Measurements from ENCODE around the gene THOC6.

THOC6 gene

DNA sequence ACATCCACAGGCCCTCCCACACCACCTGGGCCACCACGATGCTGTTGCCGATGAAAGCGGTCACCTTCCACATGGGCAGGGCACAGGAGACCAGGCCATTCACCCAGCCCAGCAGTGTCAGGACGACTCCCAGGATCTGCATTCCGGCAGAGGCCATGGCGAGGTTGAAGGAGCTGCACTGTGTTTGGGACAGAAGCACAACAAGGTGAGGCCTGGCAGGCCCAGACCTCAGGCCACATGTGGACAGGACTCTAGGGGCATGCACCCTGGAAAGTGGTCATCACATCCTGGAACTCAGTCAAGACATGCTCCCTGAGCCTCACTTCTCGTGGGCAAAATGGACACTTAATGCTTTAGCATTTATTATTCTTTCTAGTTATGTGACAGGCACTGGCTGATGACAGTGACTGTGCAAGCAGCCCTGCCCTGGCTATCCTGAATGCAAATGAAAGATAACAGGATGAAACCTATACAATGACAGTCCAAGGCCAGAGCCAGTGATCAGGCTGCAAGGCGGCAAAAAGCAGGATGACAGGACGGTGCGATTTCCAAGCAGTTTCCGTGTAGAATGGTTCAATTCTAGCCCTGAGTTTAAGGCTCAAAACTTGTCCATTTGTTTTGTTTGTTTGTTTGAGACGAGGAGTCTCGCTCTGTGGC lies 7.8 kb upstream of the THOC6 start:
- TF ChIP-seq GATA2 (IDR thresholded peaks at IDR 0.05; ENCODE audit: low read depth, low read length) (no peak), GATA3 (IDR thresholded peaks at IDR 0.05; ENCODE audit: low read depth, low read length) (no peak)

DNA sequence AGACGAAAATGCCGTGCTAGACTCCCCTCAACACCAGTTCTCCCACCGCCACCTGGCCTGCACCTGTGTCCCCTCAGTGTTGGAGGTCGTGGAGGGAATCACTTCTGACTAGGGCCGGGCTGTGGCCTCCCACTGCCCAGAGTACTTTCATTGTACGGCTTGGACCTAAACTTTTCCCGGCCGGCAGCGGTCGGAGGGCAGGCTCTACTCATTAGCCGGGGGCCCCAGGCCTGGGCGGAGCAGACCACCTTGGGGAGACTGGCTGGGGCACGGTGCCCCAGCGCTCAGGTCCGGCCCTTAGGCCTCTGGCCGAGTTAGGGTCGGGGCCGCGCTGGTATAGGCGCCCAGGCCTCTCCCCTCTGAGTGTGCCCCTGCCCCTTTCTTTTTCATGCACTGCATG lies 6.5 kb upstream of the THOC6 start:
- TF ChIP-seq GATA3 (IDR thresholded peaks at IDR 0.05; ENCODE audit: low read depth, low read length) (no peak), GATA2 (IDR thresholded peaks at IDR 0.05; ENCODE audit: low read depth, low read length) (no peak)

DNA sequence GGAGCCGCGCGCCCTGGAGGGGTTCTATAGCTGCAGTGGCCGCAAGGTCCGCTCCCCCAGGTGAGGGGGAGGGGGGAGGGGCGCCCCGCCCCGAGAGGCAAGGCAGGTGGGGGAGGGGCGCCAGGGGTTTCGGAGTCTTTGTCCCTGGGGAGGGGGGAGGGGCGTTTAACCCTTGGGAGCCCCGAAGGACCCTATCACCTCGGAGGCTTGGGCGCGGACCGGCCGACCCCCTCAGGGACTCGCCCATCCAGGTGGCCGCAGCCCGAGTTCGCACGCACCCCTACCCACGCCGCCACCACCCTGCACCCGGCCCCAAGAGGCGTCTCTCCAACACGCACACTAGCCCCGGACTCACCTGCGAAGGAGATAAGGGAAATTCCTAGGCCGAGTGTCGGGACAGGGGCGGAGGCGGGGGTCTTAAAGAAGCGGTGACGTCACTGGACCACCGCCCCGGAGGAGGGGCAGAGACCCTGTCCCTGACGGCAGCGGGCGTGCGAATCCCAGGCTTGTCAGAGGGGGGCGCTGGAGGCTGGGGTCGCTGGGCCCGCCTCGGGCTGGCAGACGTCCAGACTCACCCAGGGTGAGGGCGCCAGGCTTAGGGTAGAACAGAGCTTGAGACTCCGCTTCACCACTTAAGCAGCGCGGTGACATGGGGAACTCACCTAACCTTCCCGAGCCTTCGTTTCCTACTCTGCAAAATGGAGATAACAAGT lies 5.9 kb upstream of the THOC6 start, which contains the start of gene CLDN6:
Gene CLDN6 (minus strand): TSS at position 390 of the 713 bp plus-strand sequence. CDS start 2,162 bp downstream, outside the sequence.
- no peak for TF ChIP-seq GATA2 (IDR thresholded peaks at IDR 0.05; ENCODE audit: low read depth, low read length)
- no peak for TF ChIP-seq GATA3 (IDR thresholded peaks at IDR 0.05; ENCODE audit: low read depth, low read length)

DNA sequence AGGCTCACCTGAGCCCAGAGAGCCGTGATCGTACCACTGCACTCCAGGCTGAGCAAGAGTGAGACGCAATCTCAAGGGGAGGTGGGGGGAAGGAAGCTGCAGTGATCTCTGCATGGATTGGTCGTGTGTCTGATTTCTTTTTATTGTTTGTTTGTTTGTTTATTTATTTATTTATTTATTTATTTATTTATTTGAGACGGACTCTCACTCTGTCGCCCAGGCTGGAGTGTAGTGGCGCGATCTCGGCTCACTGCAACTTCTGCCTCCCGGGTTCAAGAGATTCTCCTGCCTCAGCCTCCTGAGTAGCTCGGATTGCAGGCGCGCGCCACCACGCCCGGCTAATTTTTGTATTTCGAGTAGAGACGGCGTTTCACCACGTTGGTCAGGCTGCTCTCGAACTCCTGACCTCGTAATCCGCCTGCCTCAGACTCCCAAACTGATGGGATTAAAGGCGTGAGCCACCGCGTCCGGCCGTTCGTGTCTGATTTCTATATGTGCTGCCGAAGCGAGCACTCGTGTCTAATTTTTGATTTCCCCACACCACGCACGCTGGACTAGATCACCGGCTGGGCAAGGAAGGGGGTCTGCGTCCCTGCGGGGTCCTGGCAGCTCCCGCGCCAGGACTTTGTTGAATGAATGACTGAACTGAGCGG lies 4.1 kb upstream of the THOC6 start:
- TF ChIP-seq GATA2 (IDR thresholded peaks at IDR 0.05; ENCODE audit: low read depth, low read length) (no peak), GATA3 (IDR thresholded peaks at IDR 0.05; ENCODE audit: low read depth, low read length) (no peak)

DNA sequence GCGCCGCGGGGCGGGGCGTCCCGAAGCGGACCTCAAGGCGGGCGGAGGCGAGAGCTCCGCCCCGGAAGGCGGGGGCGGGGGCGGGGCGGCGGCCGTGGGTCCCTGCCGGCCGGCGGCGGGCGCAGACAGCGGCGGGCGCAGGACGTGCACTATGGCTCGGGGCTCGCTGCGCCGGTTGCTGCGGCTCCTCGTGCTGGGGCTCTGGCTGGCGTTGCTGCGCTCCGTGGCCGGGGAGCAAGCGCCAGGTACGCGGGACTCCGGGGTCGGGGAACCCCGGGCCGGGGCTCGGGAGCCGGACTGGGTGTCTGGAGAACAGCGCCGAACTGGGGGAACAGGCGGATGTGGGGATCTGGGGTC lies 3.6 kb upstream of the THOC6 start, which contains the start of gene TNFRSF12A:
Gene TNFRSF12A (plus strand): TSS at position 122 of the 357 bp plus-strand sequence. CDS start 30 bp downstream, at position 152.
- TF ChIP-seq GATA2 (IDR thresholded peaks at IDR 0.05; ENCODE audit: low read depth, low read length): no peak
- no peak for TF ChIP-seq GATA3 (IDR thresholded peaks at IDR 0.05; ENCODE audit: low read depth, low read length)

DNA sequence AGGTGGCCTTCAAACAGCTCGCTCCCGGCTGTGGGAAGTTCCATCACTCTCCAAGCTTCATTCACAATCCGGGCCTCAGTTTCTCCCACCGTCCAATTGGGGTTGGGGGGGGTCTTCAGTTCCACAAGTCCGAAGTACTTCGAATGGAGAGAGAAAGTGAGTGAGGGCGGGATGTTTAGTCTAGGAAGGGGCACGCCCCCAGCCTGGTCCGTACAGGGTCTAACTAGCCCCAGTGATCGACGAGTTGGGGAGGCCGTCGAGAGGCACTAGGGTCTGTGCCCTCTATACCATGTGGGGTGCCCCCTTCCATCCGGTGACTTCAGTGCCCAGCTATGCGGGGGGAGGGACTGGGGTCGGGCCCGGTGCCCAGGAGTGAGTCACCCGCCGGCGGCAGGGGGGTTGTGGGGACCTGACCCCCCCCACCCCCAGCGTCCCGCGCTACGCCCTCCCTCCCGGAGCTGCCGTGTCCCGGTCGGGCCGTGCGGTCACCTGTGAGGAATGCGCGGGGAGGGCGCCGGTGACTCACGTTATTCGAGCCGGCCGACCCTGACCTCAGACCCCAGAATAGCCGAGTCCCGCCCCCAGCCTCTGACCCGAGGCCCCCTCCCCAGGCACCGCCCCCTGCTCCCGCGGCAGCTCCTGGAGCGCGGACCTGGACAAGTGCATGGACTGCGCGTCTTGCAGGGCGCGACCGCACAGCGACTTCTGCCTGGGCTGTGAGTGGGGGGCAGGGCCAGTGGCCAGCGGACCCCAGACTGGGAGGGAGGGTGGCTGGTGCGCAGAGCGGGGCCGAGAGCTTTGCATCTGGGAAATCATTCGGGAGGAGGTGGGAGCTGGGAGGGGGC lies 3.0 kb upstream of the THOC6 start:
- TF ChIP-seq GATA2 (IDR thresholded peaks at IDR 0.05; ENCODE audit: low read depth, low read length): no peak
- no peak for TF ChIP-seq GATA3 (IDR thresholded peaks at IDR 0.05; ENCODE audit: low read depth, low read length)

DNA sequence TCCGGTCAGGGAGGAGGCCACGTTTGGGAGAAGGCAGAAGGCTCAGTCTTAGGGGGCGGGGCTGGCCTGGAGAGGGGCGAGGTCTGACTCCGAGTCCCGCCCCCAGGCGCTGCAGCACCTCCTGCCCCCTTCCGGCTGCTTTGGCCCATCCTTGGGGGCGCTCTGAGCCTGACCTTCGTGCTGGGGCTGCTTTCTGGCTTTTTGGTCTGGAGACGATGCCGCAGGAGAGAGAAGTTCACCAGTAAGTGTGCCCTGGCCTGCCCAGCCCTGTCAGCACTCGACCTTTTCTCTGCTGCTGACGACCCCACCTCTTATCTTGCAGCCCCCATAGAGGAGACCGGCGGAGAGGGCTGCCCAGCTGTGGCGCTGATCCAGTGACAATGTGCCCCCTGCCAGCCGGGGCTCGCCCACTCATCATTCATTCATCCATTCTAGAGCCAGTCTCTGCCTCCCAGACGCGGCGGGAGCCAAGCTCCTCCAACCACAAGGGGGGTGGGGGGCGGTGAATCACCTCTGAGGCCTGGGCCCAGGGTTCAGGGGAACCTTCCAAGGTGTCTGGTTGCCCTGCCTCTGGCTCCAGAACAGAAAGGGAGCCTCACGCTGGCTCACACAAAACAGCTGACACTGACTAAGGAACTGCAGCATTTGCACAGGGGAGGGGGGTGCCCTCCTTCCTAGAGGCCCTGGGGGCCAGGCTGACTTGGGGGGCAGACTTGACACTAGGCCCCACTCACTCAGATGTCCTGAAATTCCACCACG lies 2.2 kb upstream of the THOC6 start:
- TF ChIP-seq GATA3 (IDR thresholded peaks at IDR 0.05; ENCODE audit: low read depth, low read length) (no peak), GATA2 (IDR thresholded peaks at IDR 0.05; ENCODE audit: low read depth, low read length) (no peak)

DNA sequence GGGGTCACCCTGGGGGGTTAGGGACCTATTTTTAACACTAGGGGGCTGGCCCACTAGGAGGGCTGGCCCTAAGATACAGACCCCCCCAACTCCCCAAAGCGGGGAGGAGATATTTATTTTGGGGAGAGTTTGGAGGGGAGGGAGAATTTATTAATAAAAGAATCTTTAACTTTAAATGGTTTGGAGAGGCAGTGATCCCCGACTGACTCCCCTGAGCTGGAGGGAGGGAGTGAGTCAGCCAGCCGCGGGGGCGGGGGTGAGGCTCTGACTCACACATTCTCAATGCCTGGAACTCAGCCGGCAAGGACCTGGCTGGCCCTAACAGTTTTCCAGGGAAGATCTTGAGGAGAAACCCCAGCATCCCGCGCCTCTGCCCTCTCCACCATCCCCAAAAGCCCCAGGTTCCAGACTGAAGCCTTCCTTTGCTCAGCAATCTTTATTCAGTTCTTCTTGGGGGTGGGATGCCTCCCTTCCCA lies 1.6 kb upstream of the THOC6 start:
- TF ChIP-seq GATA3 (IDR thresholded peaks at IDR 0.05; ENCODE audit: low read depth, low read length): no peak
- TF ChIP-seq GATA2 (IDR thresholded peaks at IDR 0.05; ENCODE audit: low read depth, low read length): no peak

DNA sequence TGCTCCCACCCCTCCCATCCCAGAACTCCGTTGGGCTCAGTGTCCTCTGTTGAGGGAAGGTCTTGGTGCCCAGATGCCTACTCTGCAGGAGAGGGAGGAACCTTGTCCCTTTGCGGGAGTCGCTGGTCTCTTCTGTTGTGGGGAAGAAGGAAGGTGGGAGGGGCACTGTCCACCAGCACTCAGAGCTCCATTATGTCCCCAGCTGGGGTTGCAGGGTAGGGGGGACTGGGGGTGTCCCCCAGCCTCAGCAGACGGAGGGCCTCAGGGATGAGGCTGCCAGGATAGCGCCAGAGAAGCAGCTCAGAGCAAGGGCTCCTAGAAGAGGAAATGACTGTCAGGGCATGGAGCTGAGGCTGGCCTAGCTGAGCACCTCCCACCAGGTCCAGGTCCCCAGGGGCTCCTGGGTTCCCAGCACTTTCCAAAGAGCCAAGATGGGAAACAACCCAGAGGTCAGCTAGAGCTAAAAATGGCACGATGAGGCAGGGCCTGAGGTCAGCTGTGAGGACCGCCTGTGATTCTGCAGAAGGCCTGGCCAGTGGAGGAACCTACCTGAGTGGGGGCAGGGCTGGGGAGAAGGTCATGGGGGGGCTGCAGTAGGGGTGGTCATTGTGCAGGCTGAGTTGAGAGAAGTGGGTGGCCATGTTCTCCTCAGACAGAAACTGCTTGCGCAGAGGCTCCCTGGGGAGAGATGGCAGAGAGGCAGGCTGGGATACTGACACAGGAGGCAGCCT lies 986 bp upstream of the THOC6 start:
- no peak for TF ChIP-seq GATA2 (IDR thresholded peaks at IDR 0.05; ENCODE audit: low read depth, low read length)
- no peak for TF ChIP-seq GATA3 (IDR thresholded peaks at IDR 0.05; ENCODE audit: low read depth, low read length)

DNA sequence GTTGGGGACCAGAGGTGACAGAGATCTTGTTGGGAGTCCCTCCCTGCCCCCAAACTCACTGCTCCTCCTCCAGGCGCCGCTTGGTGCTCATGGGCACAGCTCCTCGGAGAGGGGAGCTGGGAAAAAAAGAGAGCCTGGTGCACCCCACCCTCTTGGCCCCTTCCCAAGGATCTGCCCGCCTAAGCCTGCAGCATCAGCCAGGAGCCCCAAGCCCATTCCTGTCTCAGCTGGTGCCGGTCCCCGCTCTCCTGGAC lies 493 bp upstream of the THOC6 start:
- TF ChIP-seq GATA3 (IDR thresholded peaks at IDR 0.05; ENCODE audit: low read depth, low read length) (no peak), GATA2 (IDR thresholded peaks at IDR 0.05; ENCODE audit: low read depth, low read length) (no peak)

DNA sequence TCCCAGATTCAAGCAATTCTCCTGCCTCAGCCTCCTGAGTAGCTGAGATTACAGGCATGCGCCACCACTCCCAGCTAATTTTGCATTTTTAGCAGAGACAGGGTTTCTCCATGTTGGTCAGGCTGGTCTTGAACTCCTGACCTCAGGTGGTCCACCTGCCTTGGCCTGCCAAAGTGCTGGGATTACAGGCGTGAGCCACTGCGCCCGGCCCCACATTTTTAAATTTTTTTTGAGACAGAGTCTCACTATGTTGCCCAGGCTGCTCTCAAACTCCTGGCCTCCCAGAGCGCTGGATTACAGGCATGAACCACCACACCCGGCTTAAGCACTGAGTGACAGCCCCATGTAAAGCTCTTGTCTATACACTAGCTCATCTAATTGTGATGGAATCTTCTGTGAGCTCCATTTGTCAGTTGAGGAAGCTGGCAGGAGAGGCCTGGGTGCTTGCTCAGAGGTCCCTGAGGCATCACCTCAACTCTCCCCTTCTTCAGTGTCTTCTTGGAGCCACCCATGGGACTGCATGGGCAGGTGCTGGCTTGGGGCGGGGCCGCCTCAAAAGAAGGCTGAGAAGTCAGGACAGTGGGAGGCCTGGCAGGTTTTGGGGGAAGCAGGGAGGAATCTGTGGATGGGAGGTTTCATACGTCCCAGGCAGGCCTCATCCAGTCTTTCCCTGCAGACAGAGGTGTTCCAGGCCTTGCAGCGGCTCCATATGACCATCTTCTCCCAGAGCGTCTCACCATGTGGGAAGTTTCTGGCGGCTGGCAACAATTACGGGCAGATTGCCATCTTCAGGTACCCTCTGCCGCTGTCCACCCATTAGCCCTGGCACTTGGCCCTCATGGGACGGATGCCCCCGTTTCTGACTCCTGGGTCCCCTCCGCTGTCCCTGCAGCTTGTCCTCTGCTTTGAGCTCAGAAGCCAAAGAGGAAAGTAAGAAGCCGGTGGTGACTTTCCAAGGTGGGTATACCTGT lies 1.5 kb downstream of the THOC6 start:
- TF ChIP-seq GATA2 (IDR thresholded peaks at IDR 0.05; ENCODE audit: low read depth, low read length): no peak
- no peak for TF ChIP-seq GATA3 (IDR thresholded peaks at IDR 0.05; ENCODE audit: low read depth, low read length)

DNA sequence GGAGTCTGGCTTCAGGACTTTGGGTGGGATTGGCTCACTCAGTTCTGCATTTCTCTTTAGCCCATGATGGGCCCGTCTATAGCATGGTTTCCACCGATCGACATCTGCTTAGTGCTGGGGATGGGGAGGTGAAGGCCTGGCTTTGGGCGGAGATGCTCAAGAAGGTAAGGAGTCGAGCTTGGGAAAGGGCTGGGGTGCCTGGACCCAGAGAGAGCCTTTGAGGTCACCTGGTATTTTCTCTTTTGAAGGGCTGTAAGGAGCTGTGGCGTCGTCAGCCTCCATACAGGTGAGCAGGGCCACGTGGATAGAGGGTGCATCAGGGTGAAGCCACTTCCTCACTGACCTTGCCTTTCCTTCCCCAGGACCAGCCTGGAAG lies 2.2 kb downstream of the THOC6 start:
- TF ChIP-seq GATA2 (IDR thresholded peaks at IDR 0.05; ENCODE audit: low read depth, low read length): no peak
